Measurements from ENCODE around the gene ABCA5. TPM values are rescaled to one million over a fixed set of nuclear protein-coding genes. Genes with fewer than 3 reads are reported as not detected.
A peak's percentile ranks its signal among the peaks of the same experiment; 100 is the strongest.

ABCA5 gene
- total RNA-seq, 1 donor from 2014 or later, result 14.6 TPM

GRCh38 chr17:69254187-69254586, 72.7 kb downstream of the ABCA5 start:
- no peaks in the 10 kb centered on the region for H3K27me3 Mint-ChIP-seq
- TF ChIP-seq, protein P1, sequence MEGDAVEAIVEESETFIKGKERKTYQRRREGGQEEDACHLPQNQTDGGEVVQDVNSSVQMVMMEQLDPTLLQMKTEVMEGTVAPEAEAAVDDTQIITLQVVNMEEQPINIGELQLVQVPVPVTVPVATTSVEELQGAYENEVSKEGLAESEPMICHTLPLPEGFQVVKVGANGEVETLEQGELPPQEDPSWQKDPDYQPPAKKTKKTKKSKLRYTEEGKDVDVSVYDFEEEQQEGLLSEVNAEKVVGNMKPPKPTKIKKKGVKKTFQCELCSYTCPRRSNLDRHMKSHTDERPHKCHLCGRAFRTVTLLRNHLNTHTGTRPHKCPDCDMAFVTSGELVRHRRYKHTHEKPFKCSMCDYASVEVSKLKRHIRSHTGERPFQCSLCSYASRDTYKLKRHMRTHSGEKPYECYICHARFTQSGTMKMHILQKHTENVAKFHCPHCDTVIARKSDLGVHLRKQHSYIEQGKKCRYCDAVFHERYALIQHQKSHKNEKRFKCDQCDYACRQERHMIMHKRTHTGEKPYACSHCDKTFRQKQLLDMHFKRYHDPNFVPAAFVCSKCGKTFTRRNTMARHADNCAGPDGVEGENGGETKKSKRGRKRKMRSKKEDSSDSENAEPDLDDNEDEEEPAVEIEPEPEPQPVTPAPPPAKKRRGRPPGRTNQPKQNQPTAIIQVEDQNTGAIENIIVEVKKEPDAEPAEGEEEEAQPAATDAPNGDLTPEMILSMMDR (conservative IDR thresholded peaks at IDR 0.05), result no peak
- no peak for DNase-seq (ENCODE audit: extremely low spot score, unreplicated experiment)
- no peaks in the 10 kb centered on the region for H3K4me1 Mint-ChIP-seq (ENCODE audit: unreplicated experiment)
- H3K4me3 Mint-ChIP-seq, result no peak overlapping the region
- H3K27ac Mint-ChIP-seq, result no peak overlapping the region
- H3K36me3 Mint-ChIP-seq, result no peaks in the 10 kb centered on the region
- no peaks in the 10 kb centered on the region for H3K9me3 Mint-ChIP-seq

DNA sequence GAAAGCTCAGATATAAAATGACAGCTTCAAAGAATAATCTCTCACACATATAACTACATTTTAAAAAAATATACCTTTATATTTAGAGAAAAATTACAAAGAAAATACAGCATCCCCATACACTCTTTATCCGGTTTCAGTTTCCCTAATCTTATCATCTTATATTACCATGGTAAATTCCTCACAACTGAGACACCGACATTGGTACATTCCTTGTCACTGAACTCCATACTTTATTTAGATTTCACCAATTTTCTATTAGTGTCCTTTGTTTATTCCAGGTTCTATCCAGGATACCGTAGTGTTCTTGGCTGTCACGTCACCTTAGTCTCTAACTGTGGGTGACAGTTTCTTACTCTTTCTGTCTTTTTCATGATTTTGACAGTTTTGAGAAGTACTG, 76.3 kb downstream of the ABCA5 start:
- no peak overlapping the region for H3K27ac Mint-ChIP-seq
- TF ChIP-seq, protein P1 (conservative IDR thresholded peaks at IDR 0.05), result no peak
- H3K27me3 Mint-ChIP-seq, result no peaks in the 10 kb centered on the region
- no peak overlapping the region for H3K4me3 Mint-ChIP-seq
- no peaks in the 10 kb centered on the region for H3K4me1 Mint-ChIP-seq (ENCODE audit: unreplicated experiment)
- no peak for DNase-seq (ENCODE audit: extremely low spot score, unreplicated experiment)
- H3K9me3 Mint-ChIP-seq, result no peaks in the 10 kb centered on the region
- no peaks in the 10 kb centered on the region for H3K36me3 Mint-ChIP-seq

GRCh38 chr17:69246726-69247375, 80.1 kb downstream of the ABCA5 start:
- no peaks in the 10 kb centered on the region for H3K36me3 Mint-ChIP-seq
- no peak for DNase-seq (ENCODE audit: extremely low spot score, unreplicated experiment)
- no peaks in the 10 kb centered on the region for H3K27me3 Mint-ChIP-seq
- H3K9me3 Mint-ChIP-seq, result no peaks in the 10 kb centered on the region
- no peak overlapping the region for H3K4me3 Mint-ChIP-seq
- H3K4me1 Mint-ChIP-seq (ENCODE audit: unreplicated experiment), result no peaks in the 10 kb centered on the region
- H3K27ac Mint-ChIP-seq, result no peak overlapping the region
- TF ChIP-seq, protein P1 (conservative IDR thresholded peaks at IDR 0.05), result peak; percentile 88

DNA sequence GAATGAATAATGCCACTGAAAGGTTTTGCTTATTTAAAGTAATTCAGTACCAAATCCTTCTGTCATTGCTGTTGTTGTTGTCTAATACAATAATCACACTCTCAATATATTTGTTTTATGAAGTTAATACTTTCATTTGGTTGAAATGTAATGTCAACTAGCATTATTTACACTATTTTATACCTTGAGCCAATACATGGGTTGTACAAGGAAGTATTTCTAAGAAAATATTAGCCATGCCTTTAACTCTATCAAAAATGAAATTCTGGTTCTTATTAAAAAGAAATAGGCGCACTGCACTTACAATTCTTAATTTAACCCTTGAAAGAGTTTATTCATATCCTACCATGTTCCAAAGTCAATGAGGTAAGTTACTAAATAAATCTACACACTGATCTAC, 80.7 kb downstream of the ABCA5 start:
- DNase-seq (ENCODE audit: extremely low spot score, unreplicated experiment), result no peak
- Mint-ChIP-seq H3K36me3 (no peaks in the 10 kb centered on the region), H3K4me1 (ENCODE audit: unreplicated experiment) (no peaks in the 10 kb centered on the region), H3K27me3 (no peaks in the 10 kb centered on the region), H3K4me3 (no peak overlapping the region), H3K27ac (no peak overlapping the region), H3K9me3 (no peaks in the 10 kb centered on the region)
- TF ChIP-seq, protein P1 (conservative IDR thresholded peaks at IDR 0.05), result no peak

- no peaks in the 10 kb centered on the region for H3K36me3 Mint-ChIP-seq
- H3K27me3 Mint-ChIP-seq, result no peaks in the 10 kb centered on the region
- no peak overlapping the region for H3K4me3 Mint-ChIP-seq
- TF ChIP-seq, protein P1 (conservative IDR thresholded peaks at IDR 0.05), result no peak
- no peaks in the 10 kb centered on the region for H3K9me3 Mint-ChIP-seq
- no peak for DNase-seq (ENCODE audit: extremely low spot score, unreplicated experiment)
- no peaks in the 10 kb centered on the region for H3K4me1 Mint-ChIP-seq (ENCODE audit: unreplicated experiment)
- no peak overlapping the region for H3K27ac Mint-ChIP-seq
Measured at GRCh38 chr17:69245617-69246016, 81.3 kb downstream of the ABCA5 start.

Measured in type B pancreatic cell (in vitro differentiated cells).